H1 (cell line): Measurements from ENCODE around the gene RAB36. TPM values are rescaled to one million over a fixed set of nuclear protein-coding genes. Genes with fewer than 3 reads are reported as not detected.

Source experiments
- CTCF ChIA-PET: fragments of 300-600 bp; sonication (Branson Sonifier 250); formaldehyde crosslinking; loops from one replicate; lab custom pipeline; 2021; ENCODE audit not compliant: partially characterized antibody; lab: Charles Lee
- POLR2A ChIA-PET: fragments of 300-600 bp; sonication (Branson Sonifier 250); formaldehyde crosslinking; loops from one replicate; lab custom pipeline; 2021; ENCODE audit warnings: inconsistent platforms; ENCODE audit not compliant: partially characterized antibody; lab: Charles Lee
- DNase-seq, 2 experiments: peaks; one replicate each; pipeline versions ENCODE4 v3.0.0 to v3.0.0-alpha.2; 2010 to 2022; ENCODE audit warnings: low spot score in 2 of 2, low read depth in 1 of 2, mixed read lengths in 1 of 2
- FAIRE-seq: peaks from 2 replicates; lab custom pipeline; 2011; peaks lifted over from hg19 to GRCh38; lab: Jason Lieb, UNC
- H2AFZ ChIP-seq: 2 replicates; pipeline ENCODE4 v1.8.1; 2012; ENCODE audit warnings: low read length, inconsistent platforms
- H2AK5ac ChIP-seq: 2 replicates; pipeline ENCODE4 v1.6.1; 2013; ENCODE audit warnings: low read depth, low read length
- H2BK120ac ChIP-seq: replicated peaks from 2 replicates; pipeline ENCODE3; 2013; ENCODE audit warnings: low read depth, low read length, inconsistent platforms
- H2BK12ac ChIP-seq: 2 replicates; pipeline ENCODE4 v1.6.1; 2013; ENCODE audit warnings: low read depth, low read length
- H2BK15ac ChIP-seq: 2 replicates; pipeline ENCODE4 v1.6.1; 2013; ENCODE audit warnings: low read length
- H2BK20ac ChIP-seq: 2 replicates; pipeline ENCODE4 v1.6.1; 2013; ENCODE audit warnings: low read length
- H2BK5ac ChIP-seq: 2 replicates; pipeline ENCODE4 v1.6.1; 2013; ENCODE audit warnings: low read depth, low read length
- H3K14ac ChIP-seq: 2 replicates; pipeline ENCODE4 v1.6.1; 2013; ENCODE audit warnings: inconsistent platforms; ENCODE audit not compliant: insufficient read length
- H3K18ac ChIP-seq: 2 replicates; pipeline ENCODE4 v1.6.1; 2013; ENCODE audit warnings: low read length; ENCODE audit errors: extremely low read depth
- H3K23ac ChIP-seq: 2 replicates; pipeline ENCODE4 v1.6.1; 2013; ENCODE audit warnings: inconsistent platforms; ENCODE audit not compliant: insufficient read length
- H3K23me2 ChIP-seq: 2 replicates; pipeline ENCODE4 v1.6.1; 2013; ENCODE audit warnings: low read depth, low read length
- H3K27ac ChIP-seq: 2 replicates; pipeline ENCODE4 v1.6.1; 2011; ENCODE audit warnings: low read depth, low read length, inconsistent platforms
- H3K27me3 ChIP-seq, 4 experiments: replicated peaks in 1 of 4; 1 replicate in 1 of 4; 2 replicates in 3 of 4; pipeline versions ENCODE4 v1.6.1 to v1.8.1; 2011 to 2013; ENCODE audit warnings: low read length in 3 of 4, mild to moderate bottlenecking in 3 of 4, inconsistent platforms in 2 of 4, mixed read lengths in 2 of 4, moderate library complexity in 1 of 4; ENCODE audit not compliant: control insufficient read depth in 3 of 4, insufficient read depth in 3 of 4; ENCODE audit errors: extremely low read depth in 1 of 4
- H3K36me3 ChIP-seq, 4 experiments: 2 replicates each; pipeline versions ENCODE4 v1.6.1 to v1.8.1; 2011 to 2013; ENCODE audit warnings: mild to moderate bottlenecking in 4 of 4, low read length in 3 of 4, moderate library complexity in 2 of 4, control low read depth in 1 of 4, inconsistent platforms in 1 of 4; ENCODE audit not compliant: insufficient read depth in 4 of 4, control insufficient read depth in 2 of 4
- H3K4ac ChIP-seq: replicated peaks from 2 replicates; pipeline ENCODE3; 2013; ENCODE audit warnings: low read length, low read depth, mixed read lengths, inconsistent platforms; ENCODE audit not compliant: insufficient read length
- H3K4me1 ChIP-seq, 4 experiments: replicated peaks in 1 of 4; 1 replicate in 1 of 4; 2 replicates in 3 of 4; pipeline versions ENCODE4 v1.6.1 to v1.8.1; 2011 to 2013; ENCODE audit warnings: low read length in 3 of 4, inconsistent platforms in 2 of 4, mixed read lengths in 1 of 4; ENCODE audit not compliant: insufficient read depth in 4 of 4, control insufficient read depth in 3 of 4
- H3K4me2 ChIP-seq, 2 experiments: 2 replicates each; pipeline versions ENCODE4 v1.6.1 to v1.8.1; 2011 to 2013; ENCODE audit warnings: low read depth in 2 of 2, low read length in 2 of 2, control low read depth in 1 of 2, inconsistent platforms in 1 of 2, mild to moderate bottlenecking in 1 of 2; ENCODE audit not compliant: insufficient read depth in 1 of 2
- H3K4me3 ChIP-seq, 4 experiments: fragments of 200-600, 300-600 bp in 1 of 4; sonication (generic), shearing (Covaris generic), sonication (Bioruptor Twin) in 1 of 4; 2 replicates each; pipeline versions ENCODE4 v1.5.1 to v1.8.1; 2011 to 2016; ENCODE audit warnings: low read length in 4 of 4, low read depth in 3 of 4, control low read depth in 2 of 4, inconsistent platforms in 2 of 4, mild to moderate bottlenecking in 2 of 4, mixed read lengths in 1 of 4, moderate library complexity in 1 of 4; ENCODE audit not compliant: insufficient read depth in 2 of 4; ENCODE audit errors: extremely low read depth in 1 of 4
- H3K56ac ChIP-seq: replicated peaks from 2 replicates; pipeline ENCODE3; 2013; ENCODE audit warnings: low read depth, mild to moderate bottlenecking, mixed read lengths, low read length, inconsistent platforms; ENCODE audit not compliant: insufficient read length
- H3K79me1 ChIP-seq: 2 replicates; pipeline ENCODE4 v1.6.1; 2013; ENCODE audit warnings: low read depth, low read length, control low read depth
- H3K79me2 ChIP-seq, 2 experiments: 2 replicates each; pipeline versions ENCODE4 v1.6.1 to v1.8.1; 2012 to 2013; ENCODE audit warnings: low read length in 2 of 2, mild to moderate bottlenecking in 2 of 2, inconsistent platforms in 1 of 2; ENCODE audit not compliant: insufficient read depth in 2 of 2, control insufficient read depth in 1 of 2
- H3K9ac ChIP-seq, 4 experiments: replicated peaks in 1 of 4; 1 replicate in 1 of 4; 2 replicates in 3 of 4; pipeline versions ENCODE4 v1.6.1 to v1.8.1; 2011 to 2013; ENCODE audit warnings: low read depth in 3 of 4, low read length in 3 of 4, control low read depth in 2 of 4, mild to moderate bottlenecking in 2 of 4, moderate library complexity in 2 of 4, inconsistent platforms in 1 of 4; ENCODE audit errors: extremely low read depth in 1 of 4
- H3K9me3 ChIP-seq, 2 experiments: 2 replicates each; pipeline versions ENCODE4 v1.6.1 to v1.8.1; 2012 to 2013; ENCODE audit warnings: mild to moderate bottlenecking in 2 of 2, moderate library complexity in 2 of 2, control low read depth in 1 of 2, inconsistent platforms in 1 of 2, low read depth in 1 of 2, low read length in 1 of 2, mixed read lengths in 1 of 2; ENCODE audit not compliant: insufficient read depth in 2 of 2
- H4K20me1 ChIP-seq, 2 experiments: replicated peaks in 1 of 2; 2 replicates each; pipeline versions ENCODE3 to v1.8.1; 2011 to 2013; ENCODE audit warnings: inconsistent platforms in 2 of 2, low read length in 2 of 2, mild to moderate bottlenecking in 1 of 2; ENCODE audit not compliant: insufficient read depth in 2 of 2, control insufficient read depth in 1 of 2
- H4K5ac ChIP-seq: 2 replicates; pipeline ENCODE4 v1.6.1; 2013; ENCODE audit warnings: low read length, low read depth, mixed read lengths, inconsistent platforms; ENCODE audit not compliant: insufficient read length
- H4K8ac ChIP-seq: 2 replicates; pipeline ENCODE4 v1.8.0; 2013; ENCODE audit warnings: mild to moderate bottlenecking, moderate library complexity, low read length, inconsistent platforms; ENCODE audit not compliant: insufficient read depth; ENCODE audit errors: extremely low read depth
- H4K91ac ChIP-seq: replicated peaks from 2 replicates; pipeline ENCODE3; 2013; ENCODE audit warnings: low read length, mixed read lengths, inconsistent platforms; ENCODE audit not compliant: insufficient read length
- CHD1 ChIP-seq: IDR thresholded peaks from 2 replicates; pipeline ENCODE4 v1.6.1; 2012; ENCODE audit warnings: low read depth, low read length, improper control_type of control experiment
- CREB1 ChIP-seq: IDR thresholded peaks from 2 replicates; pipeline ENCODE4 v1.6.1; 2012; ENCODE audit warnings: inconsistent platforms
- CTCF ChIP-seq, 3 experiments: IDR thresholded peaks; 1 replicate in 2 of 3; 2 replicates in 1 of 3; pipeline versions ENCODE4 v1.5.1 to v1.6.1; 2011; ENCODE audit warnings: low read length in 3 of 3, mild to moderate bottlenecking in 3 of 3, inconsistent platforms in 2 of 3, low read depth in 1 of 3, moderate library complexity in 1 of 3; ENCODE audit not compliant: insufficient read depth in 1 of 3; ENCODE audit errors: control extremely low read depth in 1 of 3
- RAD21 ChIP-seq, 2 experiments: IDR thresholded peaks in 1 of 2; conservative IDR thresholded peaks in 1 of 2; 2 replicates each; pipeline ENCODE4 v1.6.1; 2011; ENCODE audit warnings: low read depth in 2 of 2, low read length in 2 of 2, improper control_type of control experiment in 1 of 2, inconsistent platforms in 1 of 2, mild to moderate bottlenecking in 1 of 2, moderate library complexity in 1 of 2
- WGBS, 2 experiments: shearing (Covaris generic) in 1 of 2; methylation state at CpG; one replicate each; pipeline versions ENCODE4 v1.1.6 to v1.1.7; 2013 to 2015; ENCODE audit warnings: low lambda C conversion rate in 2 of 2, mixed read lengths in 2 of 2, inconsistent platforms in 1 of 2, low coverage in 1 of 2, missing lambda C conversion rate in 1 of 2; ENCODE audit not compliant: insufficient replicate concordance in 2 of 2, insufficient coverage in 1 of 2, insufficient read length in 1 of 2; ENCODE audit errors: extremely low coverage in 1 of 2, missing lambda C conversion rate in 1 of 2; 5-methylcytosine and 5-hydroxymethylcytosine counted together
- polyA plus RNA-seq, 7 experiments: library from polyadenylated mRNA; depleted of rRNA in 3 of 7; stranded (reverse) in 5 of 7; unstranded in 2 of 7; fragments of >200 nt in 5 of 7; fragments of 200-250 nt in 2 of 7; gene quantifications; 1 replicate in 5 of 7; 2 replicates in 1 of 7; 4 replicates in 1 of 7; pipeline versions ENCODE4 v1.2.1 to v1.2.3, GENCODE V29; 2011 to 2013; ENCODE audit warnings: missing spikeins in 2 of 7, mixed read lengths in 2 of 7
- total RNA-seq: library from RNA; stranded (reverse); fragmentation: NEBNext Ultra II Directional; extraction: Animal tissue kit (Norgen Biotek cat#: 25700); gene quantifications from 2 replicates; pipeline ENCODE4 v1.2.1, GENCODE V29; 2021

The RAB36 gene
- total and polyA plus RNA-seq, 2 of the 8 experiments (the other 6 are each of a cell fraction or from before 2014, with no cell fraction given), result 1.0 to 1.5 TPM

GRCh38 chr22:23119494-23120414 is 25.5 kb upstream of the RAB36 start:
- Histone ChIP-seq H4K5ac (no peak overlapping the region), H3K79me2 (no peaks in the 10 kb centered on the region), H3K4me3 (no peak overlapping the region), H3K27me3 (peaks cover 0 to 11% (median 5%) of the 10 kb centered on the region in 4 experiments; a peak in 3 of 7 replicates), H2BK12ac (no peak overlapping the region), H3K9ac (no peak overlapping the region), H2AFZ (no peak overlapping the region), H3K23ac (no peak overlapping the region), H3K4ac (no peak overlapping the region), H2BK120ac (no peak overlapping the region), H3K14ac (no peak overlapping the region), H4K20me1 (peaks cover 5 to 7% of the 10 kb centered on the region in 2 experiments), H3K4me1 (peaks cover 0 to 10% (median 4%) of the 10 kb centered on the region in 4 experiments; a peak in 3 of 7 replicates), H2BK20ac (no peak overlapping the region), H3K18ac (no peak overlapping the region), H3K9me3 (no peaks in the 10 kb centered on the region), H3K23me2 (no peaks in the 10 kb centered on the region), H3K56ac (no peak overlapping the region), H4K8ac (no peak overlapping the region), H3K36me3 (no peaks in the 10 kb centered on the region; a peak in 2 of 8 replicates), H4K91ac (no peak overlapping the region), H2BK5ac (no peak overlapping the region), H2AK5ac (no peak overlapping the region), H3K4me2 (no peak overlapping the region), H3K27ac (no peak overlapping the region), H3K79me1 (no peaks in the 10 kb centered on the region), H2BK15ac (no peak overlapping the region)
- TF ChIP-seq RAD21 (IDR thresholded peaks at IDR 0.05 in 1 of 2, conservative IDR thresholded peaks at IDR 0.05 in 1 of 2; ENCODE audit: low read depth in 2 of 2, low read length in 2 of 2) (peak in 1 of 2 experiments; percentile 32; a peak in 1 of 4 replicates), CTCF (IDR thresholded peaks at IDR 0.05; ENCODE audit: control extremely low read depth in 1 of 3, insufficient read depth in 1 of 3, low read depth in 1 of 3, low read length in 3 of 3) (peak in 1 of 3 experiments; percentile 5; a peak in 1 of 4 replicates), CREB1 (no peak), CHD1 (no peak)
- WGBS, 2 experiments, result 89% methylated on average over 15 of the region's 15 CpGs; no CpG with 5 or more reads in 1 of the 2 experiments
- CTCF ChIA-PET, result interaction anchor here (0.9 to 24.3 kb wide), 15 partner anchors 8 to 656 kb away, joined by 3 to 384 read pairs (median 3); partner anchors contain the start of gene GNAZ
- DNase-seq (no peak), FAIRE-seq (no peak)
- POLR2A ChIA-PET, result interaction anchor here (1.5 kb wide), 1 partner anchor 33 kb away, joined by 3 read pairs; no protein-coding TSS in a partner anchor
